HG03175 (cell line): ENCODE results near the gene DCLK3.

Experiments used
- ATAC-seq: cut with Tn5 transposase; IDR thresholded peaks from one replicate; pipeline ENCODE4 v1.9.1; 2021; ENCODE audit warnings: mild to moderate bottlenecking, moderate library complexity; ENCODE audit not compliant: unreplicated experiment

The DCLK3 gene

DNA sequence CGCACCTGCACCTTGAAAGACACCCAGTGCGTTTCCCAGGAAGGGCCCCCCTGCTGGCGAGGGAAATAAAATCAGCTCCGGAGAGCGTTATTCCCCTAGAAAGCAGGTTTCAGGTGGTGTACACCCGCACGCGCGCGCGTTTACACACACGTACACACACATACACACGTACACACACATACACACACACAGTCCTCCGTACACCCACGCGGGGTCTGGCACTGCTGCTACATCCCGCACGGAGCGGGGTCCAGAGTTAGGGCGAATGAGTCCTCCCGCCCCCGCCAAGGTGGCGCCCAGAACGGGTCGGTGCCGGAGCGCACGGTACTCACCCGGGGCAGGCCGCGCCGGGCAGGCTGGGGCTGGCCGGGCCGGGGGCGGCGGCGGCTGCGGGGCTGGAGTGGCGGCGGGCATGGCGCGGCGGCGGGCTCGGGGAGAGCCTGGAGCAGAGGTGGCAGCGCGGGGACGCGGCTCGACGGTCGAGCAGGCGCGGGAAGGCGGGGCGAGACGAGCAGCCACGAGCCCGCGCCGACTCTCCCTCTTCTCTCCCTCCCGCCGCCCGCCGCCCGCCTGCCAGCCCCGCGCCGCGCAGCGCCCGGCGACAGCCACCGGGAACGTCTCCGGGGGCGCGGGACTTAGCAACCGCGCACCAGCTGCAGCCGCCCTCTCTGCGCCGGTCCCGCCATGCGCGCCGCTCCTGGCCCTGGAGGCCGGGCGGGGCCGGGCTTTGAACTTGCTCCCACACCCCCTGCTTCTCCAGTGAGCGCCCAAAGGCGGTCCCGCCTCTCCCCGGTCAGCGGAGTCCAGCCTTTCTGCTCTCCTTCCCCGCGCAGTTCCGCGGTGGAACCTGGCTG, at the start of gene DCLK3:
Gene DCLK3 (minus strand): TSS at position 704 of the 854 bp plus-strand sequence. CDS start 290 bp downstream, at position 414.
- ATAC-seq, result no peak

DNA sequence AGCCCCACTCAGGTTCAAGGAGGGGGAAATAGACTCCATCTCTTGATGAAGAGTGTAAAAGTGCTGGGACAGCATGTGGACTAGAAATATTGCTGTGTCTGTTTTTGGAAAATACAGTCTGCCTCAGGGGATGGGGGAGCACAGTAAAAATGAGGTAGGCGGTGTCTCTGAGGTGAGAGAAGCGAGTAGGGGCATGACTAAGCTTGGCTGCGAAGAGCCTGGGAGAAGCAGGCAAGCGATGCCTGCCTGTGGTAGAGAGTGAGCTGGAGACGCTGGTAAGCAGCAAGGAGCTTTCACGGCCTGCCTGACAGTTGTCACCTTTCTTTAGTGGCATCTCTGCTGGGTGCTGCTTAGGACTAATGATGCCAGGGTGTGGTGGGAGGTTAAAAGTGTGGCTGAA, 49.0 kb upstream of the DCLK3 start:
- no peak for ATAC-seq

DNA sequence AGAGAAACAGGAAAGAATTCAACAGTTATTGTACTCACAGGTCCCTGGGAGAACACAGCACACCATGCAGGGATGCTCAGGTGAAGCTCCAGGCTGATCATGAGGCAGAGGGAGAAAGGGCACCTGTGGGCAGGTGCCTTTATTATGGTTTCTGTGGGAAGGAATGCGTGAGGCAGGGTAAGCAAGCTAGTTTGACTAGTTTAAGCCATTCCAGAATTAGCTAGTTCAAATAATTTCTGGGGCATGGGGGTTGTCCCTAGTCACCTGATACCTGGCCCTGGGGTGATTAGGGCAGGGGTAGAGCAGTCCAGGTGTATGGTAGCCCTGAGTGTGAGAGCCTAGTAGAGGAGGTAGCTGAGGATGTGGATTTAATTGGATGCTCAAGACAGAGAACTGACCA, 47.9 kb upstream of the DCLK3 start:
- no peak for ATAC-seq

DNA sequence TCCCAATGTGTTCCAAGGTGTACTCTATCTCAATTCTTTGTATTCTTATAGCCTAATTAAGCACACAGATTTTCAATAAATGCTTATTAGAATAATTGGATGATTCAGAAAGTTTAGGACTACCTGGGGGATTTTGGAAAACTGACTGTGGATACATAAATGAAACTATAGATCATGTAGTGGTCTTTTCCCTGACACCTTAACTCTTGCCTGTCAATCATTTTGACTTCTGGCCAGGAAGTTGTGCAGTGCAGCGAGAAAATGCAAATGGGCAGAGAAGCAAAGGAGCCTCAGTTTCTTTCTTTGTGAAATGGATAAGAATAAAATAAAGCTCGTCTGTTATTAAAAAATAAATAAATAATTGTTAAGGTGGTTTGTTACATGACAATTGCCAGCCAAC, 47.4 kb upstream of the DCLK3 start:
- no peak for ATAC-seq

DNA sequence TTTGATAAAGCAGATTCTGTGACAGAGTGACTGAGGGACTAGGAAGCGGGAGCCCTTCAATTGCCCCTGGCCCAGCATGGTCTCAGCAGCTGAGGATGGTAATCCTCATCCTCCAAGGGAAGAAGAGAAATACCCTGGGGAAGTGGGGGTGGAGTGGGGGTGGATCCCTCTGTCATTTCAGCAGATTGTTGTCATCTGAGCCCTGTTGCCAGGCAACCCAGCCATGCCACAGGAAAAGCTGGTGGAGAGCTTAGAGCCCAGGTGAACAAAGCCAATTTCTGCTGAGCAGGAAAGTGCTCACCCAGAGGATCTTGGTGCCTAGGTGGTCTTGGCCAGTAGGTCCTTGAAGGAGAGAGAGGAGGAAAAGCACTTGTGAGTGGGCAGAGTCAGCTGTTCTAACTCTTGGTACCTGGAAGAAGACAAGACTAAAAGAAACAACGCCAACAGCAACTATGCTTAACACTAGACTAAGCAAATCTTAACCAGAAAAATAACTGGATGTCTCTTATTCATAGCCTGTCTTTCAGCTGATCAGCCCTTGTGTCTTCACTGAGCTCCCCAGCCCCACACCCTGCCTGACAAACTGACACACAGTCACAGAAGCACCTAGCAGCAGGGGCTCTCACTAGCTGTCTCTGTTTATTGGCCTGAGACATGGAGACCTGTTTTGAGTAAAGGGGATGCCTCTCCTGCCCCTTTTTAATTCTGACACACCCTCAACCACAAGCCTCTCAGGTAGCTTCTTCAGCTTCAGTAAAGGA, 40.1 kb upstream of the DCLK3 start:
- ATAC-seq, result no peak

- no peak for ATAC-seq
Observed at GRCh38 chr3:36803091-36803791, 38.9 kb upstream of the DCLK3 start.

GRCh38 chr3:36800533-36801116, 36.3 kb upstream of the DCLK3 start:
- no peak for ATAC-seq

DNA sequence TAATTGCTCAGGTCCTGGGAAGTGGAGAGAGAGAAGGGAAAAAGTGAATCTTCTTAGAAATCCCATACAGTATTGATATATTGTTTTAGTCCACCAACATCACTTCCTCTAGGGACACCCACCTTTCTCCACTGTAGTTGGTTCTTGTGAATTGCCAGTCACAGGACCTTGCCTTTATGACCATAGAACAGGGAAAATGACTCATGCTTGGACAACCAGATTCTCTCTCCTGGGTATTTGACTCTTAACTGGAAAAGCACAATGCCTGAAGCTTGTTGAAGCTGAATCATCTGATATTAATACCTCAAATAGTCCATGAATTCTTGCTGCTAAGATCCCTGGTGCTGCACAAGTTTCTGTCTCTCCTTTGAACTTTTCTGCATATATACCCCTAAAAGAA, 32.5 kb upstream of the DCLK3 start:
- ATAC-seq, result no peak

DNA sequence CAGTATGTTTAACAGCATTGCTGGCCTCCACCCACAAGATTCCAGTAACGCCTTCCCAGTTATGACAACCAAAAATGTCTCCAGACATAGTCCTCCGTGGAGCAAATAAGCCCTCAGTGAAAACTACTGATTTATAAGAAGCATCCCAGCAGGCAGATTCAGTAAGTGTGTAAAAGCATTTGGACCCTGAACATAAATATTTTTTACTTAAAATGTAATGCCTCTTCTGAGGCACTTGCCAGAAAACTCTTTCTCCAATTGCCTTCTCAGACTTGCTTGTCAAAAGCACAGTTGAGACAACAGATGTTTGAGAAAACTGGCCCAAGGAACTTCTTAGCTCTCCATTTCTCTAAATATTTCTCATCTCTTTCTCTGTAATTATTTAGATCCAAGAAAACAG, 31.8 kb upstream of the DCLK3 start:
- ATAC-seq, result no peak

GRCh38 chr3:36795622-36796021, 31.3 kb upstream of the DCLK3 start:
- ATAC-seq, result no peak

DNA sequence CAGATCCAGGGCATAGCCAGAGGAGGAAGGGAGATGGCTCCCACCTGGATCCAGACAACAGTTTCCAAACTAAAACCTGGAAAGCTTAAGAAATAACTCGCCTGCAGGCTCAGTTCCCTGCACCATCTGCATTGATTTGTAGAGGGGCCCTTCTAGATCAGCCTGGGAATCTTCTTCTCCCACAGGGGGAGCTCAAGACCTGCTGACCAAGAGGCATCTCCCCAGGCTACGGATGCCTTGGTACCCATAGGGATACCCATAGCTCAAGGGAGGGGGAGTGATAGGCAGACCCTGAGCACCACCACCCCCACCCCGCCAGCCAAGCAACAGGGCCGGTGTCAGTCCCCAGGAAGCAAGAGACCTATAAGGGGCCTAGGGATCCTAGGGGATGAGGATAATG, 28.0 kb upstream of the DCLK3 start:
- ATAC-seq, result peak; percentile 64

DNA sequence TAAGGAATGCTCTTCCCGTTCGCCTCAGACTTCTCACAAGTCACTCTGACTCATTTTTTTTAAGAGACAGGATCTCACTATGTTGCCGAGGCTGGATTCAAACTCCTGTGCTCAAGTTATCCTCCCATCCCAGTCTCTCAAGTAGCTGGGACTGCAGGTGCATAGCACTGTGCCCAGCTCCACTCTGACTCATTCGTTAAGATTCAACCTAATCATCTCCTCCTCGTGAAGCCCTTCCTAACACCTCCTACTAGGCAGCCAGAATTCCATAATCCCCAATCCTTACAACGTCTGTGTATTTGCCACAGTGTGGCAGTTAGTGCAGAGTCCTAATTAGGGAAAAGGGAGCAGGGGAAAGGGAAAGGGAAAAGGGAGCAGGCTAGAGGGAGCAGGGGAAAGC, 26.4 kb upstream of the DCLK3 start:
- ATAC-seq, result no peak

GRCh38 chr3:36786921-36787890, 22.9 kb upstream of the DCLK3 start:
- no peak for ATAC-seq

- no peak for ATAC-seq
Observed at GRCh38 chr3:36784138-36784635, 19.8 kb upstream of the DCLK3 start.

DNA sequence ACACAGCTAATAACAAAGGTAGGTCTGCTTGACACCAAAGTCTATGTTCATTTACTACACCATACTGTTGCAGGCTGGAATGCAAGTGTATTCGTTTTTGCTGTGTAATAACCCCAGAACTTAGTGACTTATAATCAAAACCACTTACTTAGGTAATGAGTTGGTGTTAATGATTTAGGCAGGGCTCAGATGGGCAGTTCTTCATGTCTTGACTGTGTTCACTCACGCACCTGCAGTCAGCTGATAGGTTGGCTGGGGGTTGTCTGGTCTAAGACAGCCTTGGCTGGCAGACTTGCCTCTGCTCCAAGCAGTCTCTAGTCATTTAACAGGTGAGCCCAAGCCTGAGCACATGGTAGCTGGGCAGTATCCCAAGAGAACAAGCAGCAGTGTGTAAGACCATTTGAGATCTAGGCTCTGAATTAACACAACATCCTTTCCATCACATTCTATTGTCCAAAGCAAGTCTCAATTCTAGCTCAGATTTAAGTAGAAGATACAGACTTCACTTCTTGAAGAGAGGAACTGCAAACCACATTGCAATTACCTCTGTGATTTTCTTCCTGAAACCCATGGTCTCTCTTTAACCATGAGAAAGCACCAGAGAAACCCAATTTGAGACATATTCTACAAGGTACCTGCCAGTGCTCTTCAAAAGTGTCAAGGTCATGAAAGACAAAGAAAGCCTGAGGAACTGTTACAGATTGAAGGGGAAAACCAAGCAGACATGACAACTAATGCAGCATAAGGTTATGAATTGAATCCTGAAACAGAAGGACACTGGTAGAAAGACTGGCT, 13.3 kb upstream of the DCLK3 start:
- ATAC-seq, result peak; percentile 85

GRCh38 chr3:36776436-36776835, 12.1 kb upstream of the DCLK3 start:
- no peak for ATAC-seq

GRCh38 chr3:36774052-36774451, 9.7 kb upstream of the DCLK3 start:
- ATAC-seq, result no peak

DNA sequence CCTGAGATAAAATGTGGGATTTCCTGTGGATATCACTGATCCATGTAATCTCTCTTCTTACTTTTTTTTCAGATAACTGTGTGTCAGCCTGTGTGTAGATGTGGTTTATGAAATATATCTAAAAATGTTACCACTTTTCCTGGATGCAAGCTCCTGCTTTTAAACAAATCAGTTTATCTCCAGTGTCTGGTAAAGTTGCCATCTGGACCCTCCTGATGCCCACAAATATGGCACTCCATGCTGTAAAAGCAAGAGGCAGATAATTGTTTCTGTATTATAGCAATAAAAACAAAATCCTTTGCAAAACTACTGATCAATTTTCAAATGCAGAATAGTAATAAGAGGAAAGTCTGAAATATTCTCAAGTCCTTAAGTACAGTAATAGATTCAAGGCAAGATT, 7.6 kb upstream of the DCLK3 start:
- ATAC-seq, result no peak

DNA sequence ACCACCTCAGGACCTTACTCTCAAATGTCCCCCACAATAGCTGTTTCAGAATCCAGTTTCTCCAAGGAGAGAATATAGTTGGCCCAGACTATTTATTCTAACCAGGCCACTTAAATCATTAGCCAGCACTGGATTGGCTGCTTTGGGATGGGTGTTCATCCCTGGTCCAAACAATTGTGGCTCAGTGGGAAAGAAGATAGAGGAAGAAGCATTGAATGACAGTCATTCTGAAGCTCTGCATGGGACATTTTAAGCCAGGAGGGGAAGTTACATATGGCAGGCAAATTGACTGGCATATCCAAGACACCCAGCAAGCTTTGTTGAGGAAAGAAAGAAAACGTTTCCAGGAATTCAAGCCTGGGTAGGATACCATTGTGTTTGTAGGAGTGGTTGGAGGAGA, 5.6 kb upstream of the DCLK3 start:
- no peak for ATAC-seq
